Fibroblast of skin of abdomen (primary cell): ENCODE measurements around the gene ZFHX2.
A peak's percentile ranks its signal among the peaks of the same experiment; 100 is the strongest.
"Not testable (repeated sequence)": the region's sequence is repeated elsewhere in the genome, so short reads cannot be mapped to it uniquely, and the experiment has no call there.

Experiments
- DNase-seq: peaks from one replicate; pipeline ENCODE4 v3.0.0-alpha.2; 2013

Gene ZFHX2

DNA sequence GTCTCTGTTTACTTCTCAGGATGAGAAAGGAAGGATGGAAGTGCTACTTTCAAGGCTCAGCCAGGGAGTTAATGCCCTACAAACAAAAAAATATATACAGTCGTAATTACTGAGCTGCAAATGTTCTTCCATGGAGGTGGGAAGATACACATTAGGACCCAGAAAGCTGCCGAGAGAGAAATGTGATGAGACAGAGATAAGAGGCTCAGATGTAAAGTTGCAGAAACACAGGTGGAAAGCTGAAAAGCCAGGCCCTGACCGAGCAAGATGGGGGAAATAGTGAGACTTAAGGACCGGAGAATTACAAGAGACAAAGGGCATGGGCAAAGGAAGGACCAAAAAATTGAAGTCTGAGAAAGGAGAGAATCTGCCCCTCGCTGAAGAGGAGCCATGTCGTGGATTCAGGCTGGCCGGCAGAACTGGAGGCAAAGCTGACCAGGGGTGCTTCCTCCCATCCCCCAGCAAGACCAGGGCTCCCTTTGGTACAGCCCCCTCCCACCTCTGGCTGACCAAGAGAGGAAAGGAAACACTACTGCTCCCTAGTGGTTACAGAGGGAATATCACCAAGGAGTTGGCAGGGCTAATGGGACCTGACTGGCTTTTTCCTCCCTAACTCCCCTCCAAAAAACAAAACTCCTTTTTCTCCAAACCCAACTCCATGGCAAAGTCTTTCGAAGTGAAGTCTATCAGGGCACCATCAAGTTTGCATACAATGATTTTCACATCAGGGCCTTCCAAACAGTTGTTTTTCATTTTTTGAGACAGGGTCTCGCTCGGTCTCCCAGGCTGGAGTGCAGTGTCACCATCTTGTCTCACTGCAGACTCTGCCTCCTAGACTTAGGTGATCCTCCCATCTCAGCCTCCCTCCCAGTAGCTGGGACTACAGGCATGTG, 12.1 kb downstream of the ZFHX2 start:
- DNase-seq: peak; percentile 26

DNA sequence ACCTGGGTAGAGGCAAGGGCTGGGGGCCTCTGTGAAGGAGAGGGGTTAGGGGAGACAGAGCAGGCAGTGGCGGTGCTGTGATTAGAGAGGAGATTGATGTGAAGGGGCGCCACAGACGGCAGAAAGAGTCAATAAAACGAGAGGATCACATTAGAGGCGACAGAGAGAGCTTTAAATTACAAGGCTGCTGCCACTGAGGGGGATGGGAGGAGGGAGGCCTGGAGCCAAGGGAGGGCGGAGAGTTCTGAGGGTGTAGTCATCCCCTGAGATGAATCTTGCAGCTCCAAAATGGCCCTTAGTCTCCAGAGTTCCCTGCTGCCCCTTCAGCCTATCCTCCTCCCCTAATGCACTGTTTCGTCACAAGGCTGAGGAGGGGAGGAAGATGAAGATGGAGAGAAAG, 12.8 kb downstream of the ZFHX2 start:
- DNase-seq: peak; percentile 43

DNA sequence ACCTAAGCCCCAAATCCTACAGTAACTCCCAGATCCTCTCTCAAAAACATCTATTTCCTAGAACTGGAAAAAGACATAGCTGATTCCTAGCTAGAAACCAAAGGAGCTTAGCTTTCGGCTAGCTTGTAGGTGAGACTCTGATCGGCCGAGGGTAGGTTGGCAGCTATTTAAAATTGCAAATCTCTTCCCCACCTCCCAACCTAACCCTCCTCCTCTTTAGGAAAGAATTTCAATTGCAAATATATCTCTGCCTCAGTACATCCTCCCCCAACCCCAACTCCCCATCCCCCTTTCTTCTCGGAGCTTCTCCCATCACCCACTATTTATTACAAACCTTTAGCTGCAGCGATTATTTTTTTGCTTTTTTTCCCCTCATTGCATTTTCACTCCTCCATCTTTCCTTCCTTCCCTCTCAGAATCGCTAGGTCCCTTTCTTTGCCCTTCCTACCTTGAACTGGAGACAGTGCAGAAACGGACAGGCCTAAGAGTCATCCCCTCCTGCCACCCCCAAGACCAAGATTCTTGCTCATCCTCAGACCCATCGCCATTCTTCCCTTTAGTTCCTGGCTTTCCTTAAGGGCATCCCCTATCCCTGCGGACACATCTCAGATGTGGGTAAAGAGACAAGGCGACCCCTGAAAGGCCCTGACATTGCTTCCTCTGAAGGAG, 13.4 kb downstream of the ZFHX2 start:
- DNase-seq: no peak

DNA sequence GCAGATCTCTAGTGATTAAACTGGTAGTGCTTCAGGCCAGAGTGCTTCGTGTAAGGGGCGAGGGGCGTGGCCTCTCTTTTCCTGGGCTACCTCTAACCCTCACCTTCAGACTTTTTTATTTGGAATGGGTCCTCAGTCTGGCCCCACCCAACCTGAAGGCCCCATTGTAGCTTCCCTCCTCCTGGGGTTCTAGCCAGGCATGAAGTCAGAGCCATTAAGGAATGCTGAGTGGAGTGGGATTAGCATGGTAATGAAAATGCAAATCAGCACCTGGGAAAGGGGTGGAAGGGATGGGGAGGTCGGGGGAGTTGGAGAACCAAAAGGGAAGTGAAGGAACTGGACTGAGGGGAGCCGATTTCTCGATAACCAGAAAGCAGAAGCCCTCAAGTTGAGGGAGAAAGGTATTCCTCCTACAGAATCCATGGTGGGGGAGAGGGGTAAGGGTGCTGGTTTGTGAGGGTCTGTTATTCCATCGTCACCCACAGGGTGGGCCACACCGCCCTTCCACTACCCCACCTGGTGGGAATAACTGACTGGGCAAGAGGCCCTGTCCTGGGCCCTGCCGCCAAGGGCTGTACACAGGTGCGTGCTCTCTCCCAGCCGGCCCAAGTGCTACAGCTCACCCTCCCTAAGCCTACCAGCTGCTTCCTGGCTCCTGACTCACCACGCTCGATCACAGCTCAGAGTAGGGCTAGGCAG, 14.1 kb downstream of the ZFHX2 start:
- peak; percentile 15 for DNase-seq

DNA sequence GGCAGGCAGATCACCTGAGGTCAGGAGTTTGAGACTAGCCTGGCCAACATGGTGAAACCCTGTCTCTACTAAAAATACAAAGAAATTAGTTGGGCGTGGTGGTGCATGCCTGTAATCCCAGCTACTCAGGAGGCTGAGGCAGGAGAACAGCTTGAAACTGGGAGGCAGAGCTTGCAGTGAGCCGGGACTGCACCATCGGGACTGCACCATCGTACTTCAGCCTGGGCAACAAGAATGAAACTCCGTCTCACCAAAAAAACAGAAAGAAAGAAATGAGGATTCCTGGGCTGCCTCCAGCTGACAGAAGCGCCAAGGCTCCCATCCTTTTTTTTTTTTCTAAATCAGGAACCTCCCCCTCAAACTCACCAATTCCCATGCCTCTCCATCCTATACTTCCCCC, 14.7 kb downstream of the ZFHX2 start:
- not testable (repeated sequence) for DNase-seq

DNA sequence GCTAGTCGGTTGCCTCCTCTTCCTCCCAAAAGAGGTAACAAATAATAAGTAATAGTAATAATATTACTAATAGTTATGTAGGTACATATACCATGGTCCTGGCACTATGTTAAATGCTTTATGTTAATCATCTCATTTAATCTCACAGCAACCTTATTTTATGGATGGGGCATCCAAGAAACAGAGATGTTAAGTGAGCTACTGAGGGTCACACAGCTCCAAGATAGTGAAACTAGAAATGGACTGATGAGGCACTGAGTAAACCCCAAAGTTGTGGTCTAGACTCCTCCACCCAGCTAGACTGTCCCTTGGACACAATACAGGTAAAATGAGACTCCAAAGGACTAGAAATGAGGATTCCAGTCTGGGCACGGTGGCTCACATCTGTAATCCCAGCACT, 15.1 kb downstream of the ZFHX2 start:
- no peak for DNase-seq

DNA sequence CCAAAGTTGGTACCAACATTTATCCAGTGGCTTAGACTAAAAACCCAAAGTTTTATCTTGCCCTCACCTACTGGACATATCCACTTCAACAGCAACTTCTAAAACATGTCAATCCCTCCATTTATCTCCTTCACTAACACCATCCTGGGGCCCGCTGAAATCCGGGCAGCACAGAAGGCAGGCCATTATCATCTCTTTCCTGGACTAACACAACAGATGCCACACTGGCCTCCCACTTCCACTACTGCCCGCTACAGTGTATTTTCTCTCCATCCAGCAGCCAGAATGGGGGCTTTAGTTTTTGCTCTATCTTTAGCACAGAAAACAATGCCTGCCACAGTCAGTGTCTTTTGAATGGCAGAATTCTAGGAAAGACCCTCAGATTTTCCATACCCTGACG, 15.6 kb downstream of the ZFHX2 start:
- no peak for DNase-seq

DNA sequence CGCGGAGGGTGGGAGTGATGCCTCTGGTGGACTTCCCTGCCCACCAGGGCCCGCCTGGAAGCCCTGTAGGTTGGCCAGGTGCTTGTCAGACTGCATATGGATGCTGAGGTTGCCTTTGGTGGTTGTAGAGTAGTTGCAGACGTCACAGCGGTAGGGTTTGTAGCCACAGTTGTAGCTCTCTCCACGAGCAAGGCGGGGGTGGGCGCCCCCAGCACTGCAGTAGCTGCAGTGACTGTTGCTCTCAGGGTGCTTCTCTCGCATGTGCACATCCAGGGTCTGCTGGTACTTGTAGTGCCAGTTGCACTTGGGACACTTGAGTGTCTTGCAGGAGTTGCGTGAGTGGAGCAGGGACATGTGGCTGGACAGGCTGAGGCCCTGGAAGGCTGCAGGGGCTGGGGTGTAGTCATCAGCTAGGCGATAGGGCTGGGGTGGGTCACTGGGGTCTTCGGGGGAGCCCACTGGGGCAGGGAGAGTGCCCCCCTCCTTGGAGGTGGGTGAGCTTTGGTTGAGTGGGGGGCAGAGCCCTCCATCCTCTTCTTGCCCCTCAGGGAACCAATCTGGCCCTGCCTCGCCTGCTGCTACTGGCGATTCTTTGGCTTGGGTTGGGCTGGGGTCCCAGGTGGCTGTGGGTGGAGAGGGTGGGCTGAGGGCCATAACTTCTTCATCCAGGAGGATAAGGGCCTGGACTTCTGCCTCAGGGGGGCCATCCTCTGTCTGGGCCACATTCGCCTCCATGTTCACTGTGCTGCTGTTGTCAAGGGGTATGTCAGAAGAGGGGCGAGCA, 17.7 kb downstream of the ZFHX2 start:
- DNase-seq: no peak

DNA sequence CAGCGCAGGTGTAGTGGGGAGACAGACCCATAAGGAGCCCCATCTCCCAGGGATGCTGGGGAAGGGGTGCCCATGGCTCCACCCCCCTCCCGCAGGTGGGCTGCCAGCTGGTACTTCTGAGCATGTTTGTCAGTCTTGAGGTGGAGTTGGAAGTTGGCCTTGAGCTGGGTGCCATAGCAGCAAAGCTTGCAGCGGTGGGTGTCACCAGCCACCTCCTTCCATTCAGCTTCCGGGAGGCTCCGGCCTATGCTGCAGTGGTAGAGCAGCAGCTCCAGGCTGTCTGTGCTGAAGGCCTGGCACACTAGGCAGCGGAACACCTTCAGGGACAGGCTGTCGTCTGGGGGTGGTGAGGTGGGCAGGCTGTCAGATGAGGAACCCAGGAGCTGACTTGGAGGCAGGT, 18.9 kb downstream of the ZFHX2 start:
- no peak for DNase-seq

DNA sequence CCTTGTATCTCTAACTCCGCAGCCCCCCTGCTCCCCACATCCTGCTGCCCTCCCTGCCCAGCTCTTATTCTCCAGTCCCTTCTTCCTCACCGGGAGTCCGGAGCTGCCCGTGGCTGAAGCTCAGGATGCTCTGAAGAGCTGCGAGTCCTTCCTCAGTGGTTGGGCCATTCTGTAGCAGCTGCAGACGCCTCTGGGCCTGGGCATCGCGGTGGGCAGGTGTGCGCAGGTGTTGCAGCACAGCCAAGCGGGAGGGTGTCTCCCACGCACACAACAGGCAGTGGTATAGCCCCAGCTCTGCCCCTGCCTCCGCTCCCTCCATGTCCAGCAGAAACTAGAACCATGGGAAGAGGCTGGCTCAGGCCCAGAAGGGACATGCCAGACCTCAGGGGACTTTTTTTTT, 20.2 kb downstream of the ZFHX2 start:
- no peak for DNase-seq

DNA sequence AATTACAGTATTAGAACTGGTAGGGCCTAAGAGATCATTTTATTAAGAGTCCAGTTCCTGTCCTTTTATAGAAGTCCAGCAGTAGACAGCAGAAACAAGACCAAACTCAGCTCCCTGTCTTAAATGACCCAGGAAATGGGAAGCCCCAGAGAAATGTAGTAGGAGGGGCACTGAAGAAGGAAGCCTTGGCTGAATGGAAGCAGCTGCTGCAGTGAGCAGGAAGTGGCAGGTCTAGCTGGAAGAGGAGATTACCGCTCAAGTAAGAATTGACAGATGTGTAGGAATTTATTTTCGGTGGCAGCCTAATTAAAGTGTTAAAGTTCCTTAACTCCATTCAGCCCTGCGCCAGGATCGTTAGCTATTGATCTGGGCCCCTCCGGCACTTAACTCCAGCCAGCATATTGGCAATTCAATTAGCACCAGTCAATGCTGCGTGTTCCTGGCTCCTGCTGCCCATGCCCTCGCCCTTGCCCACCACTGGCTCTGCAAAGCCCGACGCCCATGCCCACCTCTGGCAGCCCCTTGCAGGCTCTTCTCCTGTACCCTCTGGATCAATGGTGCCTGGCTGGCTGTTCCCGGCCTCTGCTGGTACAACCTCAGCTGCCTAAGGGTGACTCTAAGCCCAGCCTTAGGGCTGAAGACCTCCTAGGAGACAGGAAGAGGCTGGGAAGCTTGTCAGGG, 21.1 kb downstream of the ZFHX2 start:
- no peak for DNase-seq

DNA sequence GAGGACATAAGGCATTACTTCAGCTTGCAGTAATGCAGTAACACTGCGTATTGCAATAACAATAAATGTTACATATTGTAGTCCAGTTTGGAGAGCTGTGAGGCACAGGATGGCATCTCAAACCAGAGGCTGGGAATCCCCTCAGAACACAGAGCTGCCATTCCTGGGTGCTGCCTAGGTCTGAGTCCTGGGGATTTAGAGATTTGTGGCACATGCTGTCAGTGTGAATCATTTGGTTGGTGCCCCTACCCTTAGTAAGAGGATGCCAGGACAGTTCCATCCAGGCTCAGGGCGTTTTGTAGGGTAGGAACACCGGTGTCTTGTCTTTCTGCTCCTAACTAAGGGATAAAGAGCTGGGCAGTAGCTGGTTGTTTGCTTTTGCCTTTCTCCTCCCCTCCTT, 22.5 kb downstream of the ZFHX2 start:
- DNase-seq: no peak

DNA sequence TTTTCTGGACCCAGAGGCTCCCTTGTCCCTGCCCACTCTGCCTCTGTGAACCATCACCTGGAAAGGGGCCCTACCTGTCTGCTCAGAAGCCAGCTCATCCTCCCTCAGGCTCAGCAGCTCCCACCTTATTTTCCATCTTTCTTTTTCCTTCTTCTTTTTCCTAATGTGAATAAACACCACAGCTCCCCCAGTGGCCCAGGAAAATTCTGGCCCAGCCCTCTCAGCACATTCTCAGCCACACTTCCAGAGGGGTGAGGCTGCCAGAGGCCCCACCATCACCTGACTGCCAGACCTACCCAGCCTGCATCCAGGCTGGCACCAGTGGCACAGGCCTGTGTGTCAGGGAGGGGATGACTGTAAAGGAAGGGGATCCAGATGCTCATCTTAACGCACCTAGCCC, 23.0 kb downstream of the ZFHX2 start:
- DNase-seq: no peak

DNA sequence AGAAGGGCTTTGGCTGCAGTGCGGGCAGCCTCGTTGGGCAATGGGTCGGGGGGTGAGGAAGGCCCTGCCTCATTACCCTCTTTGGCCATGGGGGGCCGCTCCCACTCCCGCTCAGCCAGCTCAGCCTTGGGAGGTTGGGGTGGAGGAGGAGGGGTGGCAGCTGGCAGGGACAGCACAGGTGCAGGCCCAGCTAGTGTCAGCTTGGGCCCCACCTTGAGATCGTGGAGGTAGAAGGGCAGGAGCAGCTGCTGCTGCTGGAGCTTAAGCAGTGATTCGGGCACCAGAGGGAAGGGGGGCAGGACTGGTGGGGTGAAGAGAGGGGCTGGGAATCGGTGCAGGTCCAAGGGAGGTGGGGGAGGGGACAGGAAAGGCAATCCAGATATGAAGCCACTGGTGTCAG, 26.0 kb downstream of the ZFHX2 start:
- DNase-seq: no peak

DNA sequence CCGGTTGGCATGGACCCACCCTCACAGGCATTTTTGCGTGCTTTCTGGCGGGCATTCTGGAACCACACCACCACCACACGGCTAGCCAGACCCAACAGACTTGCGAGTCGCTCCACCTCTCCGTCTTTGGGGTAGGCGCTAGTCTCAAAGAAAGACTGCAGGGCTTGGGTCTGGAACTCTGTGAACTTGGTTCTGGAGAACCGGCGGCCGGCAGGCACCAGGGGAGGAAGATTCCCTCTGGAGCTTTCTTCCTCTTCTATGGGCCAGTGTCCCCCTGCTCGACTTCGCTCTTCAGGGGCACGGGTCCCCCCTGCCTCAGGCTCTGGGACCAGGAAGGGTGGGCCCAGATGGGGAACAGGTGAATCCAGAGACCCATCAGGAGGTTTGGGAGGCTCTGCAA, 26.6 kb downstream of the ZFHX2 start:
- DNase-seq: no peak

DNA sequence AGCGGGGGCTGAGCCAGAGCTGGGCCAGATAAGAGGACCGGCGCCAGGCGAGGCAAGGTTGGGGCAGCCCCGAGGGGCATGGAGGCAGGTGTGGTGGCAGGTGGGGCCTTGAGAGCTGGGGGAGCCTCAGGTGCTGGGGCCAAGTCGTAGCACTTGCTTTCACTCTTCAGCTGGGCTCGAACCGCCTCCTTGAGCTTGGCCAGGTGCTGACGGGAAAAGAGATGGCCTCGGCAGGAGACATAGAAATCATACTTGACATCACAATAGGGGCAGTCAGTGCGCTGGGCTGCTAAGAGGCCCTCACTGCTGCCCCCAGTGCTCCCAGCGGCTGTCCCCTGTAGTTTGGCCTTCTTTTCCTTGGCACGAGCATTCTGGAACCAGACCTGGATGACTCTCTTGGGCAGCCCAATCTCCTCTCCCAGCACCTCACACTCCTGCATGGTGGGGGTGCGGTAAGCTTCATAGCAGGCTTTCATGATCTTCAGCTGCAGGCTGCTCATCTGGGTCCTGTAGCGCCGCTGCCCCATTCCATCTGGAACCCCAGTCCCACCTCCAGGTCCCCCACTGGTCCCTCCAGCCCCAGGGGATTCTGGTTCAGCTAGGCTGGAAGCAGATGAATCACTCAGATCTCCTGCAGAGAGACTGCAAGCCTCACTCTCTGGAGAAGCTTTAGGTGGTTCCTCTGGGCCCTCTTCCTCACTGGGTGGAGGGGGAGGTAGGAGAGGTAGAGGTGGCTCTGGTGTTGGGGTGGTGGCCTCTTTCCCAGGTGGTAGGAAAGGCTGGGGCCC, 28.1 kb downstream of the ZFHX2 start:
- no peak for DNase-seq

DNA sequence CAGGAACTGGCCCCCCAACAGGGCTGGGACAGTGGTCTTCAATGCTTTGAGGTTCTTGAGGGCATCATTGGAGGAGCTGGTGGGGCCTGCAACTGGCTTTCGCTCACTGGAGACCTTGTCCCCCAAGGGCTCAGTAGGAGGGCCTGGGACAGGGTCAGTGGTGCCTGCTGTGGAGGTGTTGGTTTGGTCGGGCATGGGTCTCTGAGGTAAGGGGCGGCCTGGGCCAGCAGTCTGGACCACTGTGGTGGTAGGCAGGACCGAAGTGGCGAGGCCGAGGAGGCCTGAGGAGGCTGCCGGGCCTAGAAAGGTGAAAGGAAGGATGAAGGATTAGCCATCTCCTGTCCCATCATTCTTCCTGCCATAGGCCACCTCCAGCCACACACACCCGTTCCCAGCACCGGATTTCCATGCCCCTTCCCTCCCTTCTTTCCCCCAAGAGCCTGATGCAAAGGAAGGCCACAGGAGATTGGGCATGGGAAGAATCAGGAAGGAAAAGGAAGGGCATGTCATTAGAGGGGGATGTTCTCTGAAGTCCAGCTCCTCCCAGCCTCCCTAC, 28.8 kb downstream of the ZFHX2 start:
- DNase-seq: no peak

DNA sequence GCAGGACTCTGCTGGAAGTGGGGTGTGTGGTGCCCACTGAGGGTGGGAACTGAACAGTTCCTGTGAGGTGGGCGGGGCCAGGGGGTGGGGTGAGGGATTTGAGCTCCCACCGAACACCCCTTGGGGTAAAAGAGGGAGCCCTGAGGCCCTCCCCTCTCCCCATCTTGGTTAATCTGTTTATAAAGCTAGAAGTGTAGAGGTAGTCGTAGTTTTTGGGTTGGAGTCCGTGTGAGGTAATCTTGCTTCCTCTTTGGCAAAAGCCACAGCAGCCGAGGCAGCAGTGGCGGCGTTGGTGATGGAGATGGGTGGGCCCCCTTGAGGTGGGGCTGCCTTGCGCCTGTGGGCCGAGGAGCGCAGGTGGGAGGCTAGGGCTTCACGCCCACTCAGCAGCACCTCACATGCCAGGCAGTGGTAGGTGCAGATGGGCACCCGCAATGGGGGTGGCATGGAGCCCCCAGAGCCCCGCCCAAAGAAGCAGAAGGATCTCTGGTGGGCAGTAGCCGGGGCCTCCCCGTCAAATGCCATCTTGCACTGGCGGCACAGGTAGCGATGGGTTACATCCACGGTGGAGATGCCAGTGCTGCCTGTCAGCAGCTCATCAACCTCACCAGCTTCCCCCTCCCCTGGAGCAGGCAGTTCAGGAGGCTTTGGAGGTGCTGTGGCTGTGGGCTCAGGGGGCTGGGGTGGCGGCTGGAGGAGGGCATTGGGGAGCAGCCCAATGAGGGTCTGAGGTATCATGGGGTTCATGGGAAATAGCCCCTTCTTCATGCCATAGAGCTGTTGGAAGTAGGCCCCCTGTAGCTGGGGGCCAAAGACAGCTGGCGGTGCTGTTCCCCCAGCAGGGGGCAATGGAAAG, 29.6 kb downstream of the ZFHX2 start:
- DNase-seq: no peak

DNA sequence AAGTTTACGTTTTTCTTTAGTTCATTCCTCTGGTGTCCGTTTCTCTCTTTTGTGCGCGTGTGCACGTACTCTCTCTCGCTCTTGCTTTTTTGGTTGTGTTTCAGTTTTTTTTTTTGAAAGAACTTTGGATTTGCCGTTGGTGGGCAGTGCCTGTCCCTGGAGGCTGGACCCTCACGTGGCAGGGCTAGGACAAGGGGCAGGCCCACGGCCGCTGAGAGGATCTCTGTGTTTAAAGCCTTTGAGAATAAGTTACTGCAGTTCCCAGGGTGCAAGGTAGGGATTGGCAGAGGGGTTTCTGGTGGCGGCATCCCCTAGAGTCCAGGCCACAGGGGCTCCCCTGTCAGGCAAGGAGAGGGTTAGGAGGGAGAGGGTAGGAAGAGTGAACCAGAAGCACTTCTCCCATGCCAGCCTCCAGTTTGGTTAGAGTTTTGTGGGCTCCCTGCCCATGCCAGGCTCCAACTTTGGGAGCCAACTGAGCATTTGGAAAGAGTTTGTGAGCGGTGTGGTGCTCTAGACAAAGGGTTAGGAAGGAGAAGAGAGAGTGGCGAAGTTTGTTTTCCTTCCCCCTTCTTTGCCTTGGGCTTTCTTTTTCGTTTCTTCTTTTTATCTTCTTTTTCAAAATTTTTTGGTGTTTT, 30.5 kb downstream of the ZFHX2 start:
- DNase-seq: no peak

DNA sequence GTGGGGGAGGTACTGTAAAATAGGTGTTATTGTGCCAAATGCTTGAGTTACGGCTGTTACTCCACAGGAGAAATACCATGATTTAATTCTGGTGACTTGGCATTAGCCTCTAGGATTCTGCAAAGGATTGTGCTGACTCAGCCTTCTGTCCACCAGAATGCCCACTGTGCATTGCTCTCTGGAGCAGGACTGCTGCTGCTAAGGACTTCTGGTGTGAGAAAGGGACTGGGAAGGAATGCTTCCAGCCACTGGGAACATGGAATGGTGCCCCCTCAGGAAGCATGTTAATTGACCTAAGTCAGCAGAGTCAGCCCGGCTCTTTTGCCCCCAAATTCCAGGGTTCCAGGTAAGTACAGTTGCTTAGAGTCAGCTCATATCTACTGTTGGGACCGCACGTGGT, 32.9 kb downstream of the ZFHX2 start:
- DNase-seq: no peak
